Hepatocyte (in vitro differentiated cells): ENCODE results near the gene NLRP5. TPM values are rescaled to one million over a fixed set of nuclear protein-coding genes. Genes with fewer than 3 reads are reported as not detected.
"Not testable (repeated sequence)": the region's sequence is repeated elsewhere in the genome, so short reads cannot be mapped to it uniquely, and the experiment has no call there.

Experiments used
- DNase-seq: peaks from one replicate; pipeline ENCODE4 v3.0.0-alpha.2; 2016; ENCODE audit warnings: low spot score
- H2AFZ ChIP-seq: fragments of 200-600 bp; sonication (generic); 2 replicates; pipeline ENCODE4 v1.6.0; 2016; ENCODE audit warnings: antibody characterized with exemption, mild to moderate bottlenecking
- H3K27ac ChIP-seq: fragments of 200-600 bp; sonication (generic); 2 replicates; pipeline ENCODE4 v1.5.1; 2016; ENCODE audit warnings: mild to moderate bottlenecking
- H3K27me3 ChIP-seq: fragments of 200-600 bp; sonication (generic); 2 replicates; pipeline ENCODE4 v1.6.1; 2016
- H3K36me3 ChIP-seq: fragments of 200-600 bp; sonication (generic); replicated peaks from 2 replicates; pipeline ENCODE4 v1.5.1; 2016; ENCODE audit warnings: low read depth; ENCODE audit not compliant: insufficient read depth
- H3K4me1 ChIP-seq: fragments of 200-600 bp; sonication (generic); 2 replicates; pipeline ENCODE4 v1.5.1; 2016; ENCODE audit warnings: mild to moderate bottlenecking, moderate library complexity; ENCODE audit not compliant: insufficient read depth
- H3K4me2 ChIP-seq: fragments of 200-600 bp; sonication (generic); 2 replicates; pipeline ENCODE4 v1.6.0; 2016
- H3K4me3 ChIP-seq: fragments of 200-600 bp; sonication (generic); 2 replicates; pipeline ENCODE4 v1.5.1; 2016; ENCODE audit warnings: mild to moderate bottlenecking
- H3K79me2 ChIP-seq: fragments of 200-600 bp; sonication (generic); 2 replicates; pipeline ENCODE4 v1.6.0; 2017; ENCODE audit warnings: mild to moderate bottlenecking
- H3K9me2 ChIP-seq: fragments of 200-600 bp; sonication (generic); replicated peaks from 2 replicates; pipeline ENCODE4 v1.6.0; 2017; ENCODE audit warnings: mild to moderate bottlenecking; ENCODE audit not compliant: insufficient read depth
- H3K9me3 ChIP-seq: fragments of 200-600 bp; sonication (generic); 2 replicates; pipeline ENCODE4 v1.5.1; 2016; ENCODE audit warnings: low read depth, mild to moderate bottlenecking
- H4K20me1 ChIP-seq: fragments of 200-600 bp; sonication (generic); 2 replicates; pipeline ENCODE4 v1.6.0; 2016; ENCODE audit warnings: mild to moderate bottlenecking; ENCODE audit not compliant: insufficient read depth, poor library complexity, severe bottlenecking
- EZH2 ChIP-seq: fragments of 200-600 bp; sonication (generic); IDR thresholded peaks from 2 replicates; pipeline ENCODE4 v1.6.1; 2016; ENCODE audit warnings: antibody characterized with exemption, mild to moderate bottlenecking, borderline replicate concordance
- EZH2phosphoT487 ChIP-seq: fragments of 200-600 bp; sonication (generic); IDR thresholded peaks from one replicate; pipeline ENCODE4 v1.6.1; 2018; ENCODE audit warnings: antibody characterized with exemption, mild to moderate bottlenecking, low read depth, moderate library complexity; ENCODE audit not compliant: unreplicated experiment, severe bottlenecking
- WGBS: methylation state at CpG from one replicate; pipeline ENCODE4 v1.1.6; 2016; ENCODE audit warnings: low lambda C conversion rate; ENCODE audit errors: missing lambda C conversion rate; 5-methylcytosine and 5-hydroxymethylcytosine counted together
- polyA plus RNA-seq: library from polyadenylated mRNA; unstranded; fragments of >200 nt; fragmentation: Nextera tagmentation; extraction: Ambion mirVana; gene quantifications from 2 replicates; pipeline ENCODE4 v1.2.1, GENCODE V29; 2016
- total RNA-seq: library from RNA; depleted of rRNA; stranded (reverse); fragments of >200 nt; gene quantifications from 2 replicates; pipeline ENCODE4 v1.2.3, GENCODE V29; 2014
- TF ChIP-seq, protein P1 (sequence below): fragments of 200-600 bp; sonication (generic); IDR thresholded peaks from 2 replicates; pipeline ENCODE4 v1.5.1; 2016; ENCODE audit warnings: antibody characterized with exemption, mild to moderate bottlenecking; ENCODE audit not compliant: poor library complexity

Gene NLRP5
- total and polyA plus RNA-seq, 2 experiments from 2014 or later: not detected

DNA sequence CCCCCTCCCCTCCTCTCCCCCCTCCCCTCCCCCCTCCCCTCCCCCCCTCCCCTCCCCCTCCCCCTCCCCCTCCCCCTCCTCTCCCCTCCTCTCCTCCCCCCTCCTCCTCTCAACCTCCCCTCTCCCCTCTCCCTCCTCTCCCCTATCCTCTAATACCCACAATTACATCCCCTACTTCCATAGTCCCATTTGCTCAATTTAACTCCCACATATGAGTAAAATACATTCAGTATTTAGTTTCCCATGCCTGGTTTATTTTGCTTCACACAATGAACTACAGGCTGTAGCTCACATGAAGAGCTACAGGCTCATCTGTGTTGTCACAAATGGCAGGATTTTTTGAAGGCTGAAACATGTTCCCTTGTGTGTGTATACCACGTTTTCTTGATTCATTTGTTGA is 6.9 kb downstream of the NLRP5 start:
- Histone ChIP-seq H3K4me3 (no peak overlapping the region), H3K27me3 (no peaks in the 10 kb centered on the region), H3K4me2 (no peak overlapping the region), H3K4me1 (no peaks in the 10 kb centered on the region), H3K79me2 (no peaks in the 10 kb centered on the region), H3K36me3 (no peaks in the 10 kb centered on the region), H3K9me2 (no peaks in the 10 kb centered on the region), H3K9me3 (no peaks in the 10 kb centered on the region), H2AFZ (no peak overlapping the region), H4K20me1 (no peaks in the 10 kb centered on the region), H3K27ac (no peak overlapping the region)
- no peak for DNase-seq
- WGBS: 3% methylated on average over 1 of the region's 1 CpG
- TF ChIP-seq EZH2 (no peak), EZH2phosphoT487 (no peak)
- TF ChIP-seq, protein P1, sequence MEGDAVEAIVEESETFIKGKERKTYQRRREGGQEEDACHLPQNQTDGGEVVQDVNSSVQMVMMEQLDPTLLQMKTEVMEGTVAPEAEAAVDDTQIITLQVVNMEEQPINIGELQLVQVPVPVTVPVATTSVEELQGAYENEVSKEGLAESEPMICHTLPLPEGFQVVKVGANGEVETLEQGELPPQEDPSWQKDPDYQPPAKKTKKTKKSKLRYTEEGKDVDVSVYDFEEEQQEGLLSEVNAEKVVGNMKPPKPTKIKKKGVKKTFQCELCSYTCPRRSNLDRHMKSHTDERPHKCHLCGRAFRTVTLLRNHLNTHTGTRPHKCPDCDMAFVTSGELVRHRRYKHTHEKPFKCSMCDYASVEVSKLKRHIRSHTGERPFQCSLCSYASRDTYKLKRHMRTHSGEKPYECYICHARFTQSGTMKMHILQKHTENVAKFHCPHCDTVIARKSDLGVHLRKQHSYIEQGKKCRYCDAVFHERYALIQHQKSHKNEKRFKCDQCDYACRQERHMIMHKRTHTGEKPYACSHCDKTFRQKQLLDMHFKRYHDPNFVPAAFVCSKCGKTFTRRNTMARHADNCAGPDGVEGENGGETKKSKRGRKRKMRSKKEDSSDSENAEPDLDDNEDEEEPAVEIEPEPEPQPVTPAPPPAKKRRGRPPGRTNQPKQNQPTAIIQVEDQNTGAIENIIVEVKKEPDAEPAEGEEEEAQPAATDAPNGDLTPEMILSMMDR: no peak

DNA sequence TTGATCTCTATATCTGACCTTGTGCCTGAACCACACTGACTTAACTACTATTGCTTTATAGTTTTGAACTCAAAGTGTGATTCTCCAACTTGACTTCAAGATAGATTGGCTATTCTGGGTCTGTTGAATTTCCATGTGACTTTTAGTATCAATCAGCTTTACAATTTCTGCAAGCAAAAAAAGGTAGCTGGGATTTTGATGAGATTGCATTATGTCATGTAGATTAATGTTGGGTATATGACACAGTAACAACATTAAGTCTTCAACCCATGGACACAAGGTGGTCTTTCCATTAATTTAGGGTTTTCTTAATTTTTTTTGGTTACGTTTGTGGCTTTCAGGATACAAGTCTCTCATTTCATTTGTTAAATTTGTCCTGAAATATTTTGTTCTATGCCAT is 28.2 kb downstream of the NLRP5 start:
- H3K4me3 ChIP-seq: no peak overlapping the region
- no peak overlapping the region for H3K27ac ChIP-seq
- H3K27me3 ChIP-seq: no peaks in the 10 kb centered on the region
- H3K4me1 ChIP-seq: no peaks in the 10 kb centered on the region
- H3K4me2 ChIP-seq: no peak overlapping the region
- H4K20me1 ChIP-seq: no peaks in the 10 kb centered on the region
- TF ChIP-seq EZH2phosphoT487 (no peak), EZH2 (no peak)
- TF ChIP-seq, protein P1: no peak
- H2AFZ ChIP-seq: no peak overlapping the region
- WGBS: 55% methylated on average over 1 of the region's 1 CpG
- no peaks in the 10 kb centered on the region for H3K36me3 ChIP-seq
- no peaks in the 10 kb centered on the region for H3K9me3 ChIP-seq
- H3K9me2 ChIP-seq: no peaks in the 10 kb centered on the region
- DNase-seq: no peak
- H3K79me2 ChIP-seq: no peaks in the 10 kb centered on the region

DNA sequence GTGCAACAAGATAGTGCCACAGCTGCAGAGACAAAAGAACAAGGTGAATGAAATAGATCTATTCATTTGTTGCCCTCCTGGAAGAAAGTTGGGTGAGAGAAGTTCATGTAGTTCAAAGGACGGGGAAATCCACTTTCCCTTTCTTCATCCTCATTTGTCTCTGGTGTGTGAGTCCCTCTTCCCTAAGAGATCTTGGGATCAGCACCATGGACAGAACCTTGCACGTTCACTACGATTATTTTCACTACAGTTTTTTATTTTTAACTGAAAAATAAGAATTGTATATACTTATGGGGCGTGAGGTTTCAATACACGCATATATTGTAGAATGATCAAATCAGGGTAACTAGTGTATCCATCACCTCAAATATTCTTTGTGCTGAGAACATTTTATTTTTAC is 29.2 kb downstream of the NLRP5 start:
- H2AFZ ChIP-seq: no peak overlapping the region
- no peaks in the 10 kb centered on the region for H3K9me2 ChIP-seq
- DNase-seq: no peak
- TF ChIP-seq, protein P1: no peak
- TF ChIP-seq EZH2 (no peak), EZH2phosphoT487 (no peak)
- H3K27me3 ChIP-seq: no peaks in the 10 kb centered on the region
- WGBS: 65% methylated on average over 5 of the region's 5 CpGs
- no peak overlapping the region for H3K4me2 ChIP-seq
- no peak overlapping the region for H3K27ac ChIP-seq
- no peaks in the 10 kb centered on the region for H3K36me3 ChIP-seq
- no peaks in the 10 kb centered on the region for H3K79me2 ChIP-seq
- H3K4me1 ChIP-seq: no peaks in the 10 kb centered on the region
- H3K9me3 ChIP-seq: no peaks in the 10 kb centered on the region
- H3K4me3 ChIP-seq: no peak overlapping the region
- no peaks in the 10 kb centered on the region for H4K20me1 ChIP-seq

DNA sequence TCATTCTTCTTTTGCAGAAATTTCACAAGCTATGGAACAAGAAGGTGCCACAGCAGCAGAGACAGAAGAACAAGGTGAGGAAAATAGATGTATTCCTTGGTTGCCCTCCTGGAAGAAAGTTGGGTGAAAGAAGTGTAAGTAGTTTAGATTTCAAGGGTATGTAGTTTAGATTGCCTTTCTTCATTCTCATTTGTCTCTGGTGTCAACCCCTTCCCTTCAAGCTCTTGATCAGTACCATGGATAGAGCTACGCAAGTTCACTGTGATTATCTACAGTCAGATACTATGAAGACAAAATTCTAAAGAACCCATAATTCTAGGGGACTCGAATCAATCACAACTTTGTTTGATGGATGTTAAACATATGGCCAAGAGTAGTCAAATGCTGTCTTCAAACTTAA is 32.8 kb downstream of the NLRP5 start:
- H3K36me3 ChIP-seq, H3K4me2 ChIP-seq, H3K27me3 ChIP-seq, H3K9me2 ChIP-seq, H3K27ac ChIP-seq, H3K4me1 ChIP-seq, H2AFZ ChIP-seq, H3K4me3 ChIP-seq, H4K20me1 ChIP-seq, DNase-seq, H3K9me3 ChIP-seq, H3K79me2 ChIP-seq: not testable (repeated sequence)
- 73% methylated on average over 2 of the region's 2 CpGs for WGBS

DNA sequence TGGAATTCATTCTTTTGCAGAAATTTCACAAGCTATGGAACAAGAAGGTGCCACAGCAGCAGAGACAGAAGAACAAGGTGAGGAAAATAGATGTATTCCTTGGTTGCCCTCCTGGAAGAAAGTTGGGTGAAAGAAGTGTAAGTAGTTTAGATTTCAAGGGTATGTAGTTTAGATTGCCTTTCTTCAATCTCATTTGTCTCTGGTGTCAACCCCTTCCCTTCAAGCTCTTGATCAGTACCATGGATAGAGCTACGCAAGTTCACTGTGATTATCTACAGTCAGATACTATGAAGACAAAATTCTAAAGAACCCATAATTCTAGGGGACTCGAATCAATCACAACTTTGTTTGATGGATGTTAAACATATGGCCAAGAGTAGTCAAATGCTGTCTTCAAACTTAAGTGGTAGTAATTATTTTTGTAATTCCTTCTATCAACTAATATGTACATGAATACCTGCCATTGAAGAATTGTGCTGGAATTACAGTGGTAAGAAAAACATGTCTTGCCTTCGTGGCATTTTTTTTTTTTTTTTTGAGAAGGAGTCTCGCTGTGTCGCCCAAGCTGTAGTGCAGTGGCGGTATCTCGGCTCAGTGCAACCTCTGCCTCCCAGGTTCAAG is 33.9 kb downstream of the NLRP5 start:
- 67% methylated on average over 7 of the region's 7 CpGs for WGBS
- H4K20me1 ChIP-seq, H3K9me2 ChIP-seq: not testable (repeated sequence)

More for the DNA sequence above, 33.9 kb downstream of the NLRP5 start:
- not testable (repeated sequence) for H3K79me2 ChIP-seq, DNase-seq, H2AFZ ChIP-seq, H3K36me3 ChIP-seq, H3K27ac ChIP-seq, H3K27me3 ChIP-seq, H3K4me1 ChIP-seq, H3K9me3 ChIP-seq, H3K4me2 ChIP-seq, H3K4me3 ChIP-seq
